ENCODE results near the gene WDR27. TPM values are rescaled to one million over a fixed set of nuclear protein-coding genes. Genes with fewer than 3 reads are reported as not detected.
"Not testable (repeated sequence)": the region's sequence is repeated elsewhere in the genome, so short reads cannot be mapped to it uniquely, and the experiment has no call there.

Gene WDR27
- polyA plus RNA-seq, 1 donor: 73.8 TPM

DNA sequence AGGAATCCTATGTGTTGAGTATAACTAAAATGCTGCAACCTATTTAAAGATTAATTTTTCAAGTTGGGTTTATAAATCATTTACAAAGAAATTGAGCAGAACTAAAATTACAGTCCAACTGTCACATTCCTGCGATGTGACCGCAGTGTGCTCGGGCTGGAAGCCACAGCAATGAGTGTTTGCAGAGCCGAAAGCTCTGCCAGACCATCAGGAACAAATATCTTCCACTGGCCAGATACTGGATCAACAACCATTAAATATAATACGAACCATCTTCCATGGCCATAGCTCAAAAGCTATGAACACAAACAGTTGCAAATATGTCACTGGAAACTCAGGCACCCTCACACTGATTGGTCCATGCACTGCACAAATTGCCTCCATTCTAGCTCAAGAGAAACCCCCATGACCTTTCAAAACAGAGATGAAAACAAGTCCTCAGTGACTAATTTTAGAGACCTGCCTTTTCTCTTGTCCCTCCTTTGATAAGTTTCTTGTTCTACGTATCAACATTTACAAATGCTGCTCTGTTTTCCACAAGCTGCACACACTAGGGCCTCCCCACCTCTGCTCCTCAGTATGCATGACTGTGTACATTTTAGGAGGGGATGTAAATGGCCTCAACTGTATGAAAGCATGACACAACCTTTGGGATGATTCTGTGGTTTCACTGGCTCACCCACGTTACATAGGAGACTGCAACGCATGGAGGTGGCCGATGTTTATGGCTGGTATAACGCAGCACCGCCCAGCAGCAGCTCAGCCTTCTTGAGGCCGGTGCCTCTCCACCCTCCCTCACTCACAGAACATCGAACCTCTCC, 171.7 kb downstream of the WDR27 start:
- no peaks in the 10 kb centered on the region for H3K9me3 ChIP-seq (ENCODE audit: control insufficient read depth, low read depth, low read length)
- WGBS (ENCODE audit: insufficient coverage, low lambda C conversion rate): 0% methylated on average over 1 of the region's 13 CpGs
- no peaks in the 10 kb centered on the region for H3K4me1 ChIP-seq (ENCODE audit: control insufficient read depth, insufficient read depth, low read length)
- DNase-seq: peak in 1 of 2 donors; percentile 17
- H3K27ac ChIP-seq (ENCODE audit: low read length): no peak overlapping the region
- no peak overlapping the region for H3K4me3 ChIP-seq (ENCODE audit: low read length)
- H3K36me3 ChIP-seq (ENCODE audit: control insufficient read depth, insufficient read depth, low read length): no peaks in the 10 kb centered on the region
- no peaks in the 10 kb centered on the region for H3K27me3 ChIP-seq (ENCODE audit: control insufficient read depth, insufficient read depth, low read length)

GRCh38 chr6:169528755-169529154, 173.1 kb downstream of the WDR27 start:
- Histone ChIP-seq H3K4me3 (ENCODE audit: low read length) (no peak overlapping the region), H3K27ac (ENCODE audit: low read length) (no peak overlapping the region), H3K4me1 (ENCODE audit: control insufficient read depth, insufficient read depth, low read length) (no peaks in the 10 kb centered on the region), H3K27me3 (ENCODE audit: control insufficient read depth, insufficient read depth, low read length) (no peaks in the 10 kb centered on the region), H3K36me3 (ENCODE audit: control insufficient read depth, insufficient read depth, low read length) (no peaks in the 10 kb centered on the region), H3K9me3 (ENCODE audit: control insufficient read depth, low read depth, low read length) (no peaks in the 10 kb centered on the region)
- 100% methylated on average over 2 of the region's 3 CpGs for WGBS (ENCODE audit: insufficient coverage, low lambda C conversion rate)
- no peak for DNase-seq

DNA sequence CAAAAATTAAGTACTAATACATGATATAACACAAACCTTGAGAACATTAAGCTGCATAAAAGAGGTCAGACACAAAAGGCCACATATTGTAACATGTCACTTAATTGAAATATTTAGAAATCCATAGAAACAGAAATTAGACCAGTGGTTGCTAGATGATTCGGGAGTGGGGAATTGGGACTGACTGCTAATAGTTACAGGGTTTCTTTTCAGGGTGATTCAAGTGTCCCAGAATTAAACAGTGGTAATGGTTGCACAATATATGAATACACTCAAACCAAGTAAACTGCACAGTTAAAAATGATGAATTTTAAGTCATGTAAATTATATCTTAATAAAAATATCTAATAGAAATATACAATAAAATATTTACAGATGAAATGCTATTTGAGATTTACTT, 174.5 kb downstream of the WDR27 start:
- no peaks in the 10 kb centered on the region for H3K4me1 ChIP-seq (ENCODE audit: control insufficient read depth, insufficient read depth, low read length)
- H3K36me3 ChIP-seq (ENCODE audit: control insufficient read depth, insufficient read depth, low read length): no peaks in the 10 kb centered on the region
- no peaks in the 10 kb centered on the region for H3K27me3 ChIP-seq (ENCODE audit: control insufficient read depth, insufficient read depth, low read length)
- no peak overlapping the region for H3K4me3 ChIP-seq (ENCODE audit: low read length)
- H3K27ac ChIP-seq (ENCODE audit: low read length): no peak overlapping the region
- DNase-seq: no peak
- 83% methylated on average over 1 of the region's 1 CpG for WGBS (ENCODE audit: insufficient coverage, low lambda C conversion rate)
- no peaks in the 10 kb centered on the region for H3K9me3 ChIP-seq (ENCODE audit: control insufficient read depth, low read depth, low read length)

GRCh38 chr6:169521825-169522224, 180.0 kb downstream of the WDR27 start:
- Histone ChIP-seq H3K9me3 (ENCODE audit: control insufficient read depth, low read depth, low read length) (peaks cover 4% of the 10 kb centered on the region), H3K27ac (ENCODE audit: low read length) (no peak overlapping the region), H3K36me3 (ENCODE audit: control insufficient read depth, insufficient read depth, low read length) (no peaks in the 10 kb centered on the region), H3K4me3 (ENCODE audit: low read length) (no peak overlapping the region), H3K27me3 (ENCODE audit: control insufficient read depth, insufficient read depth, low read length) (no peaks in the 10 kb centered on the region), H3K4me1 (ENCODE audit: control insufficient read depth, insufficient read depth, low read length) (no peaks in the 10 kb centered on the region)
- no peak for DNase-seq

- no peak overlapping the region for H3K27ac ChIP-seq (ENCODE audit: low read length)
- peaks cover 4% of the 10 kb centered on the region for H3K9me3 ChIP-seq (ENCODE audit: control insufficient read depth, low read depth, low read length)
- WGBS (ENCODE audit: insufficient coverage, low lambda C conversion rate): no CpG with 5 or more reads among the region's 2 CpGs
- no peaks in the 10 kb centered on the region for H3K4me1 ChIP-seq (ENCODE audit: control insufficient read depth, insufficient read depth, low read length)
- no peak overlapping the region for H3K4me3 ChIP-seq (ENCODE audit: low read length)
- H3K27me3 ChIP-seq (ENCODE audit: control insufficient read depth, insufficient read depth, low read length): no peaks in the 10 kb centered on the region
- no peak for DNase-seq
- no peaks in the 10 kb centered on the region for H3K36me3 ChIP-seq (ENCODE audit: control insufficient read depth, insufficient read depth, low read length)
These were observed 181.7 kb downstream of the WDR27 start for GRCh38 chr6:169520104-169520503.

DNA sequence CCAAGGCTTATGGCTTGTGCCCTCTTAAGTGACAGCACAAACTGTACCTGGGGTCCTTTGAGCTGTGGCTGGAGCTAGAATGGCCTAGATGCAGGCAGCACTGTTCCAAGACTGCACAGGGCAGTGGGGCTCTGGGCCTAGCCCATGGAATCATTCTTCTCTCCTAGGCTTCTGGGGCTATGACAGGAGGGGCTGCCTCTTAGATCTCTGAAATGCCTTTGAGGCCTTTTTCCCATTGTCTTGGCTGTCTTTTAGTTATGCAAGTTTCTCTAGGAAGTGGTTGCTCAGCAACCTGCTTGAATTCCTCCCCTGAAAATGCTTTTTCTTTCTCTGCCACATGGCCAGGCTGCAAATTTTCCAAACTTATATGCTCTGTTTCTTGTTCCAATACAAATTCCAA, 183.4 kb downstream of the WDR27 start:
- no peak for DNase-seq
- no peaks in the 10 kb centered on the region for H3K4me1 ChIP-seq (ENCODE audit: control insufficient read depth, insufficient read depth, low read length)
- H3K27ac ChIP-seq (ENCODE audit: low read length): no peak overlapping the region
- H3K36me3 ChIP-seq (ENCODE audit: control insufficient read depth, insufficient read depth, low read length): no peaks in the 10 kb centered on the region
- peaks cover 4% of the 10 kb centered on the region for H3K9me3 ChIP-seq (ENCODE audit: control insufficient read depth, low read depth, low read length)
- H3K27me3 ChIP-seq (ENCODE audit: control insufficient read depth, insufficient read depth, low read length): no peaks in the 10 kb centered on the region
- H3K4me3 ChIP-seq (ENCODE audit: low read length): no peak overlapping the region

DNA sequence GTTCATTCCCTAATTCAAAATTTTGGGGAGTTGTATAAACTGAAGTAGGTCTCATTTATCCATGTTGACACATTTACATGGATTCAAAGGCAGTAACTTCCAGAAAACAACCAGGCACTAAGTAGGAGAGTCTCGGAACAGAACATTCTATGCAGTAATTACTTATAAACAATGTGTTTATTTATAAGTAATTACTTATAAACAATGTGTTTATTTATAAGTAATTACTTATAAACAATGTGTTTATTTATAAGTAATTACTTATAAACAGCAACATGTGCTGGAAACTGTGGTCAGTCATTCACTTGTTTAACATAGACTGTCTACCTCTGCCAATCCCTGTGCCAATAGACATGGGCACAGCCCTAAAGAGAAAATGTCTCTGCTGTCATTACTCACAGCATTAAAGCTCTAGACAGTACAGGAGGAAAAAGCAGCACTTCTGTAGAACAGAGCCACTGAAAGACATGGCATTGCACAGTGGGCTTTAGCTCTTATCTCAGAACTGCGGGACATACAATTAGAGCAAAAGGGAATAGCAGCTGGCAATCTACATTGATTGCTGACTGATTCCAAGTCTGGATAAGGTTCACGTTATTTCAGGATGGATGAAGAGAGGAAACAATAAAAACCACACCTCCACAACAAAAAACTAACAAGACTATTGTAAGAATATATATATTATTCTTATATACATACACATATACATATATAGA, 188.2 kb downstream of the WDR27 start:
- Histone ChIP-seq H3K27ac (ENCODE audit: low read length) (no peak overlapping the region), H3K4me3 (ENCODE audit: low read length) (no peak overlapping the region), H3K9me3 (ENCODE audit: control insufficient read depth, low read depth, low read length) (no peaks in the 10 kb centered on the region), H3K4me1 (ENCODE audit: control insufficient read depth, insufficient read depth, low read length) (no peaks in the 10 kb centered on the region), H3K36me3 (ENCODE audit: control insufficient read depth, insufficient read depth, low read length) (no peaks in the 10 kb centered on the region), H3K27me3 (ENCODE audit: control insufficient read depth, insufficient read depth, low read length) (no peaks in the 10 kb centered on the region)
- 60% methylated on average over 1 of the region's 3 CpGs for WGBS (ENCODE audit: insufficient coverage, low lambda C conversion rate)
- DNase-seq: no peak

DNA sequence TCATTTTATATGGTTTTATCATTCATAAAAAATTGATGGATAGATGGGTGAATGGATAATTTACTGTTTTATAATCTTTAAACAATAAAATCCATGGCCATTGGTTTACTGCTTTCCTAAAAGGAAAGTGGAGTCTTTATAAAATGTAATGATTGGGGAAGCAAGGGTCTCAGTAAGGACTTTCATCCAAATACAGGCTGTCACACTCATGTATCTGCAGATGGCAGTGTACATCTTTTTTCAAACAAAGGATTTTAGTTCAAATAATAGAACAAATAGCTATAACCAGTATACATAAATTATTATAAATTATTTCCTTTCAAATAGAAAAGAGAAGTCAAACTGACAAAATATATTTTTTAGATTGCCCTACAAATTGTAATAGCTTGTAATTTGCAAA, 190.0 kb downstream of the WDR27 start:
- not testable (repeated sequence) for DNase-seq; H3K36me3 ChIP-seq (ENCODE audit: control insufficient read depth, insufficient read depth, low read length); H3K4me3 ChIP-seq (ENCODE audit: low read length); H3K27me3 ChIP-seq (ENCODE audit: control insufficient read depth, insufficient read depth, low read length); H3K4me1 ChIP-seq (ENCODE audit: control insufficient read depth, insufficient read depth, low read length); H3K27ac ChIP-seq (ENCODE audit: low read length); H3K9me3 ChIP-seq (ENCODE audit: control insufficient read depth, low read depth, low read length)

DNA sequence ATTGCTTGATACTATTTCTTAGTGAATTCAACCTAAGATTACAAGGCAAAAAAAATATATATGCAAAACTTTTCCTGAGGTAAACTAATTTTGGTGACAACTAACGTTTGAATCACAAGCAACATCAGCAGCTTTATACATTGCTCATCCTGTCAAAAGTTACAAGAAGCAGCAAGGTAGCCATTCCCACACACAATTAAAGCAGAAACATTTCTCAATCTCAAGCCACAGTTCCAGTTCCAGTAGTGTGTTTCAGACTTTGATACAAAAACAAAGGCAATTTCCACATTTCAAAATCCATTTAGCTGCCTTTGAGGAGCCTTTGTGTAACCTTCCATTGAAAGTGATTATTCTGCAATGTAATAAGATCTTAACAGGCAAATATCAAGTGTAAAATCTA, 191.0 kb downstream of the WDR27 start:
- Histone ChIP-seq H3K27me3 (ENCODE audit: control insufficient read depth, insufficient read depth, low read length) (no peaks in the 10 kb centered on the region), H3K4me3 (ENCODE audit: low read length) (no peak overlapping the region), H3K27ac (ENCODE audit: low read length) (no peak overlapping the region), H3K36me3 (ENCODE audit: control insufficient read depth, insufficient read depth, low read length) (no peaks in the 10 kb centered on the region), H3K9me3 (ENCODE audit: control insufficient read depth, low read depth, low read length) (no peaks in the 10 kb centered on the region), H3K4me1 (ENCODE audit: control insufficient read depth, insufficient read depth, low read length) (no peaks in the 10 kb centered on the region)
- WGBS (ENCODE audit: insufficient coverage, low lambda C conversion rate): no CpG with 5 or more reads among the region's 1 CpG
- no peak for DNase-seq

DNA sequence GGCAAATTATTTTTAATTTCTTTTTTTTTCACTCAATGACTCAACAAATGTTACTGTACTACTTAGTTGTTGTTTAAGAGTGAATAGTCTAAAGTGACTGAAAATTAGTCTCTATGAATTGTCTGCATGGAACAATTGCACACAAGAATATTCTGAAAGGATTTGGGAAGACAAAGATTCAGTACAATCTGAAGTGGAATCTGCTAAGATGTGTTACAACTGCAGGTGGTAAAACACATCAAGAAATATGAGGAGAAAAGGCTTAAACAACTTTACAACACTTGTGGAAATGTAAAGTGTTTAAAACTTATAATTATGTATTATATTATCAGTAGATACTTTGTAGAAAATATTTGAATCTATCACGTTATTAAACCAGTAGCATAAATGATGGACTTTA, 193.4 kb downstream of the WDR27 start:
- H3K9me3 ChIP-seq (ENCODE audit: control insufficient read depth, low read depth, low read length): no peaks in the 10 kb centered on the region
- H3K4me3 ChIP-seq (ENCODE audit: low read length): no peak overlapping the region
- 100% methylated on average over 1 of the region's 1 CpG for WGBS (ENCODE audit: insufficient coverage, low lambda C conversion rate)
- no peak overlapping the region for H3K27ac ChIP-seq (ENCODE audit: low read length)
- H3K4me1 ChIP-seq (ENCODE audit: control insufficient read depth, insufficient read depth, low read length): no peaks in the 10 kb centered on the region
- DNase-seq: no peak
- H3K36me3 ChIP-seq (ENCODE audit: control insufficient read depth, insufficient read depth, low read length): no peaks in the 10 kb centered on the region
- H3K27me3 ChIP-seq (ENCODE audit: control insufficient read depth, insufficient read depth, low read length): no peaks in the 10 kb centered on the region

Measured in large intestine (tissue), 3 donors.